ENCODE data around the gene STAB2. TPM values are rescaled to one million over a fixed set of nuclear protein-coding genes. Genes with fewer than 3 reads are reported as not detected.

STAB2 gene, protein sequence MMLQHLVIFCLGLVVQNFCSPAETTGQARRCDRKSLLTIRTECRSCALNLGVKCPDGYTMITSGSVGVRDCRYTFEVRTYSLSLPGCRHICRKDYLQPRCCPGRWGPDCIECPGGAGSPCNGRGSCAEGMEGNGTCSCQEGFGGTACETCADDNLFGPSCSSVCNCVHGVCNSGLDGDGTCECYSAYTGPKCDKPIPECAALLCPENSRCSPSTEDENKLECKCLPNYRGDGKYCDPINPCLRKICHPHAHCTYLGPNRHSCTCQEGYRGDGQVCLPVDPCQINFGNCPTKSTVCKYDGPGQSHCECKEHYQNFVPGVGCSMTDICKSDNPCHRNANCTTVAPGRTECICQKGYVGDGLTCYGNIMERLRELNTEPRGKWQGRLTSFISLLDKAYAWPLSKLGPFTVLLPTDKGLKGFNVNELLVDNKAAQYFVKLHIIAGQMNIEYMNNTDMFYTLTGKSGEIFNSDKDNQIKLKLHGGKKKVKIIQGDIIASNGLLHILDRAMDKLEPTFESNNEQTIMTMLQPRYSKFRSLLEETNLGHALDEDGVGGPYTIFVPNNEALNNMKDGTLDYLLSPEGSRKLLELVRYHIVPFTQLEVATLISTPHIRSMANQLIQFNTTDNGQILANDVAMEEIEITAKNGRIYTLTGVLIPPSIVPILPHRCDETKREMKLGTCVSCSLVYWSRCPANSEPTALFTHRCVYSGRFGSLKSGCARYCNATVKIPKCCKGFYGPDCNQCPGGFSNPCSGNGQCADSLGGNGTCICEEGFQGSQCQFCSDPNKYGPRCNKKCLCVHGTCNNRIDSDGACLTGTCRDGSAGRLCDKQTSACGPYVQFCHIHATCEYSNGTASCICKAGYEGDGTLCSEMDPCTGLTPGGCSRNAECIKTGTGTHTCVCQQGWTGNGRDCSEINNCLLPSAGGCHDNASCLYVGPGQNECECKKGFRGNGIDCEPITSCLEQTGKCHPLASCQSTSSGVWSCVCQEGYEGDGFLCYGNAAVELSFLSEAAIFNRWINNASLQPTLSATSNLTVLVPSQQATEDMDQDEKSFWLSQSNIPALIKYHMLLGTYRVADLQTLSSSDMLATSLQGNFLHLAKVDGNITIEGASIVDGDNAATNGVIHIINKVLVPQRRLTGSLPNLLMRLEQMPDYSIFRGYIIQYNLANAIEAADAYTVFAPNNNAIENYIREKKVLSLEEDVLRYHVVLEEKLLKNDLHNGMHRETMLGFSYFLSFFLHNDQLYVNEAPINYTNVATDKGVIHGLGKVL (N-terminal part only)
- polyA plus RNA-seq (2012; ENCODE audit: insufficient read depth, insufficient read length): not detected

DNA sequence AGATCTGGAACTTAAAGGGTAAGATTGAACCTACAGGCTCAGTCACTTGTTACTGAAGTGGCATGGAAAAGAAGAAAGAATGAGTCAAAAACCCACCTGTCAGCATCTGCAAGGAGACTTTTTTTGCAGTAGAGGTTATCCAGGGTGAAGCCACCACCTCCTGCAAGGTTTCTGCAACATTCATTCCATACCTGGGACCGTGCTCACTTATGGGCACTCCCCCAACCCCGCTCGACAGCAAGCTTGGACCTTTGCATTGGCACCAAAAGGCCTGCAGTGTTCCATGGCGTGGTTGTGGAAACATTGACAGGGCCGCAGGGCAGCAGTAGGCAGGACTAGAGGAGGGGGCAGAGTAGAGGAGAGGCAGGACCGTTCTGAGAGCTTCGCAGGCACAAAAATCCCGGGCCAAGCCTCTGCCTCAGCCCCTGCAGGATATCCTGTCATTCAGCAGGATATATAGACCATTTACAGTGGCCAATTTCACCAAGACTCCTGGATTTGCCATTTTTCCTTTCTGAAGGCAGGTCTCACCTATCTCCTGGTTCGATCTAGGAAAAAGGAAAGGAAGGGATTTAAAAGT is at the start of gene STAB2:
TSS of gene STAB2 (plus strand) at position 483 of the 580 bp plus-strand sequence. CDS start 204 bp downstream, outside the sequence.
- no peak for DNase-seq (ENCODE audit: low read depth, low spot score)
- H3K4me3 ChIP-seq (ENCODE audit: low read length): no peak within 1 kb of the TSS

DNA sequence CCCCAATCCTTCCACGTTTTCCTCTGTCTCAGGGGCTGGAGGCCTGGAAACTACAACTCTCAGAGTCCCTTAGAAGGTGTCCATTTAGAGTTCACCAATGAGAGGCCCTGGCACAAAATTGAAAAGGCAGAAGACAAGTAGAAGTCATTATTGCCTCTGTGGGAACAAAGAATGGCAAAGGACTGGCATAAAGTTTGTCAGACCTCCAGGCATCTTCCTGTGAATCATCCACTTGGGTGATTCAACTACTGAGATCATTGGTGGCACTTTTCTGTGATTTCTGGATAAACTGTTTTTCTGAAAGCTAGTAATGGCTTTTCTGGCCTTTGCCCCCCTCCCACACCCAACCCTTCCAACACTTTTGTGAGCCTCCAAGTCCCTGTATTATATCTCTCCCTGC is 48.7 kb upstream of the STAB2 start:
- DNase-seq (ENCODE audit: low read depth, low spot score): no peak

DNA sequence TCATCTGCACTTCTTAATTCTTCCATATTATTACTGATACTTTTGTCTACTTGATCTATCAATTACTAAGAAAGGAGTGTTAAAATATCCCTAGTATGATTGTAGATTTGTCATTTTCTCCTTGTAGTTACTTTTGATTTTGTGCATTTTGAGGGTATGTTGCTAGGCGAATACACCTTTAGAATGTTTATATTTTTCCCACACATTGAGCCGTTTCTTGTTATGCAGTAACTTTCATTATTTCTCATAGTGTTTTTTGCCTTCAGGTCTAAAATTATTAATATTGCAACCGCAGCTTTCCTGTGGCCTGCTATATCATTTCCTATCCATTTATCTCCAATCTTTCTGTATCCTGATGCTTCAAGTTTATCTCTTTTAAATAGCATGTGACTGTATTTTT is 46.8 kb upstream of the STAB2 start:
- no peak overlapping the region for H3K4me3 ChIP-seq (ENCODE audit: low read length)
- DNase-seq (ENCODE audit: low read depth, low spot score): no peak

More for the DNA sequence above, 48.7 kb upstream of the STAB2 start:
- H3K4me3 ChIP-seq (ENCODE audit: low read length): no peak overlapping the region

DNA sequence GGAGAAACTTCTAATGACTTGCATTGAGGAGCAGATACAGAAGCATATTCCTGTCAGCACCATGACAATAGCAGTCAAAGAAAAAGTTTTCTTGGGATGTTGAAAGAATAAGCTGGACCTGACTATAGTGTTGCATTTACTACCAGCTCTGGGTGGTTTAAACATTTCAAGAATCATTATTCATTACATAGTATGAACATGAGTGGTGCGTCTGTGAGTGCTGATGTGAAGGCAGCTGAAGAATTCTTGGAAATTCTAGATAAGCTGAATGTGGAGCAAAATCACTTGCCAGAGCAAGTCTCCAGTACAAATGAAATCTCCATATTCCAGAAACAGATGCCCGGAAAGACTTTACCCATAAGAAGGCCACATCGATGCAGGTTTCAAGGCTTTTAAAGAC is 45.0 kb upstream of the STAB2 start:
- DNase-seq (ENCODE audit: low read depth, low spot score): no peak
- no peak overlapping the region for H3K4me3 ChIP-seq (ENCODE audit: low read length)

DNA sequence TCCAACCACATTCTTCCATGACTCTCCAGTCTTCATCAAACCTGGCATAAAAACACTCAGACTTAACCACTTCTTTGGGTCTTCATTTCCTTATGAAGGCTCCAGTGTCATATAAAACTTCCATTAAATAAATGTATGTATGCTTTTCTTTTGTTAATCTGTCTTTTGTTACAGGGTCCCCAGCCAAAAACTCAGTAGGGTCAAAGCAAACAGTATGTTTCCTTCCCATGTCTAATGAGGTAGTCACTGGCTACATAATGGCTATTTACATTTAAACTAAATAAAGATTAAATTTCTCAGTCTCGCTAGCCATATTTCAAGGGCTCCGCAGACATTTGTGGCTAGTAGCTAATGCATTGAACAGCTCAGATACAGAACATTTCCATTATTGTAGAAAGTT is 40.1 kb upstream of the STAB2 start:
- DNase-seq (ENCODE audit: low read depth, low spot score): no peak
- H3K4me3 ChIP-seq (ENCODE audit: low read length): no peak overlapping the region

DNA sequence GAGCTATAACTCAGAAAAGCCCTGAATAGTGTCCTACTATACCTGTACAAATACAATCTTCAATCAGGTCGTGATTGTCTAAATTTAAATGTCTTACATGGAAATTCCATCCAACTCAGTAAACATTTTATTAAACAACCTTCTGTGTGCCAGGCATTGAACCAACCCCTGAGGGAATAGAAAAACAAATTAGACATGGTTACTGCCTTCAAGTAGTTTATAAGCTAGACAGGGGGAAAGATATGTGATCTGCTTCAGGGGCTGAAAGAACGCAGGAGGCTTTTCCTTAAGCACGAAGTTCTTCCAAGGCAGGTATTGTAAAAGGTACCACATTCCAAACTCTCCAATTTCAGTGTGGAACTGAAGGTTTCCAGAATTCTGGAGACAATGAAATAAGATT is 39.7 kb upstream of the STAB2 start:
- DNase-seq (ENCODE audit: low read depth, low spot score): no peak
- H3K4me3 ChIP-seq (ENCODE audit: low read length): no peak overlapping the region

DNA sequence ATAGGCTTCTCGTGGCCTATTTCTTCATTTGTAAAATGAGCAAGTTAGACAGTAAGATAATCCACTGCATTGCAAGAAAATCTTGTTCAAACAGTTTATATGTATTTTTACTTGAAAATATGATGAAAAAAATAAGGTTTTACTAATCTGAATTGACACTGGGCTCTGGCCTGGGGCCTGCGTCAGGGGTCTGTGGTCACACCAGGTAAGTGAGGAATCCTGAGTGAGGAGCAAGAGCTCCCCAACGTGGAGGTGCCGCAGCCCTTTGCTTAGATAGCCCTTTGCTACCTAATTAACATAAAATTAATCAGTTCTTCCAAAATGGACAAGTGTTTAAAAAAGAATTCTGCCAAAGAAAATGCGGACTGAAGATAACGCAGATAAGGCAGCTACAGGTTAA is 39.1 kb upstream of the STAB2 start:
- DNase-seq (ENCODE audit: low read depth, low spot score): no peak

DNA sequence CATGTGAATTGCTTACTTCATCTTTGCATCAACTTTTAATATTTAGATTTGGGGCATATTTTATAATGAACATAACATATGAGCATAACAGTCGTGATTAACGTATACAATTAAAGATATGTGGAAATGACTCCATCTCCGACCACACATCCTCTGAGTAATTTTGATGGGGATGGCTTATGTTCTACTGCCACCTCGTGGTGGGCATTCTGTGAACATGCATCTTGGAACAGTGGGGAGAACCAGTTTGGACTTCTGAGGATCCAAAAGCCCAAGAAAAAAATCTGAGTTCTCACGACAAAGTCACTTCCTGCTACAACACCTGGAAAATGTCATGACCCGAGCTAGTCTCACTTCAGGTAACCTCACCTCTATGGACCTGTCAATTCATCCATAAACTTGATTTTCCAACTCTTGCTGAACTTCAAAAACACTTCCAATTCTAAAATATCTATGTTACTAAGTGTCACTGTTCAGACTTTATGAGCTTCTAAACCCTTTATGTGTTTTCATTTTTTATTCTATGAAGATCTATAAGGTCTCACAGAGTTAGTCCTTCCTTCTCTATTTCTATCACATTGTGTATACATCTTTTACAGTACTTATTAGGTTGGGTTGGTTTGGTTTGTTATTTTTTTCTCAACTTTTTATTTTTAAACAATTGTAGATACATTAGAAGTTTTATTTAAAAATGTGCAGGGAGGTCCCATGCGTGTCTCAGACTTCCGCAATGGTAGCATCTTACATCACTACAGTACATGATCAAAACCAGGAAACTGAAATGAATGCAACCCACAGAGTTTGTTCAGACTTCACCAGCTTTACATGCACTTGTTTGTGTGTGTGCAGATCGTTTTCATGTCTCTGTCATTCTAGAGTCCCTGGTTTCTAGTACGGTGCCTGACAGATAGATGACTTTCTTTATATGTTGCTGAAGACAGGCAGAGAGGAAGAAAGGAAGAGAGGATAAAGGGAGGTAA is 38.2 kb upstream of the STAB2 start:
- no peak overlapping the region for H3K4me3 ChIP-seq (ENCODE audit: low read length)
- peak; percentile 58 for DNase-seq (ENCODE audit: low read depth, low spot score)

More for the DNA sequence above, 39.1 kb upstream of the STAB2 start:
- no peak overlapping the region for H3K4me3 ChIP-seq (ENCODE audit: low read length)

DNA sequence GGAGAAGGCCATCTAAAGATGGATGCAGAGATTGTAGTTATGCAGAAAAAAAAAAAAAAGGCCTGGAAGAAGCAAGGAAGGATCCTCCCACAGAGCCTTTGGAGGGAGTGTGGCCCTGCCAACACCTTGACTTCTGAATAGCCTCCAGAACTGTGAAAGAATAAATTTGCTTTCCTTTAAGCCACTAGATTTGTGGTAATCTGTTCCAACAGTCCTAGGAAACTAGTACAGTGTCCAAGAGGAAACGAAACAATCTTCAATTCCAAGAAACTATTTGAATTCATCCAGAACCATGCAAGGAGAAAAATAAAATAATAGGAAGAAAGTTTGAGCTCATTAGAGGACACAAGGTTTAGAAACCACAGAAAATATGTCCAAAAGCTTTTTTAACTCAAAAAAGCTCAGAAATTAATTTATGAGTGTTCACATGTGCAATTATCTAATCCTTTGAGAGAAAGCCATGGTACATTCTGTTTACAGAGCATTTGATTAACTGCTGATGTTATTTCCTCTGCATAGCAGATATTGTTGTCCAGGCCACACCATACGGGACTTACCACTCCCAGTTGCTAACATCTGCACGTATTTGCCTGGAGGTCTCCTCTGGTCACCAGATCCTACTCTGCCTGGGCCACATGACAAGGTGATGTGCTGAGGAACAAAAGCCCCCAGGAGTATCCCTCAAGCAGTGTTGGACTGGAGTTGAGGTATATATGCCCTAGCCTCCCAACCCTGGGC is 30.0 kb upstream of the STAB2 start:
- H3K4me3 ChIP-seq (ENCODE audit: low read length): no peak overlapping the region
- DNase-seq (ENCODE audit: low read depth, low spot score): no peak

DNA sequence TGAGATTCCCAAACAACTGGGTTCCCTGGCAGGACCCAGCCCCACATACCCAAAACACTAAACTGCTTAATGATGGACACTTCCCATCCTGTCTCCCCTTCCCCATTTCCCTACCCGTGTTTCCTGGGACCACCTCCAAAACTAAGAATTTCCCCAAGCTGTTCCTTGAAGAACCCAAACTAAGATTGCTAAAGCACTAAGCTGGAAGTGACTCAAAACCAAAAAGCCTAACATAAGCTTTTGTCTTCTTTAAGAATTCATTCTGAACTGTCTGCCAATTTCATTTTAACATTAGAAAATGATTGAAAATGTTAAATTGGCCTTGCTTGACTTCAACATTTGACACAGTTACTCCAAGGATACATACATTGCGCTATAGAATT is 29.5 kb upstream of the STAB2 start:
- no peak for DNase-seq (ENCODE audit: low read depth, low spot score)

DNA sequence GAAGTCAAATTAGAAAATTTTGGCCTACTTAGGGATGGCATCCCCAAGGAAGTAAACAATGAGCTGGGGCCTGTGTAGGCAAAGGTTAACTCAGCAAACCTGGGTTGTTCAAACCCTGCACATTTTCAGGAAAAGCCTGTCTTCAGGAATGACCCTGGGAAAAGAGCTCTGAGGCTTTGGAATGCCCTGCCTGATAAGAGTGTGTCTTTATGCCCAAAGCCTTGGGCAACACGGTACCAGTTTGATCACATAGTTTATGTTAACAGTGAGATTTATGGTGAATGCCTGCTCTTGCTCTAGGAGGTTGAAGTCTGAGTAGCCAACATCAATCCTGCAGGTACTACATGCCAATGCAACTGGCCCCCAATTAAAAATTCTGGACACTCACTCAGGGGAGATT is 28.2 kb upstream of the STAB2 start:
- H3K4me3 ChIP-seq (ENCODE audit: low read length): no peak overlapping the region
- DNase-seq (ENCODE audit: low read depth, low spot score): no peak

More for the DNA sequence above, 29.5 kb upstream of the STAB2 start:
- no peak overlapping the region for H3K4me3 ChIP-seq (ENCODE audit: low read length)

DNA sequence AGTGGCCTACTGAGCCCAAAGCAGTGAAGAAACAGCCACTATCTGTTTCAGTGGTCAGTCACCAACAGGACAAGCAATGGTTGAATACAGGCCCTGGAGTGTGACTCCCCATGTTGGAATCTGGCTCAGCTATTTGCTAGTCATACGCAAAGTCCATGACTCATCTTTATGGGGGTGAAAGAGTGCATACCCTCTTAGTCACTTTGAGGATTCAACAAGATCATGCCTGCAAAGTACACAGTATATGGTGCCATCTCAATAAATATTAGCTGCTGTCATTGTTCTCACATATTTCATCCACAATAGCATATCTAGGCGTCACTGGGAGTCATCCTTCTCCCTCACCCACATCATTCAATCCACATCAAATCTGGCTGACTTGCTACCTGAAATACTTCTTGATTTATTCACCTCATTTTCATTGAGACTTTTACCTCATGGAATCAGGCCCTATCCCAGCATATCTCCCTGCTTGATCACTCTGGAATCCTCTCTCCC is 26.4 kb upstream of the STAB2 start:
- no peak for DNase-seq (ENCODE audit: low read depth, low spot score)
- no peak overlapping the region for H3K4me3 ChIP-seq (ENCODE audit: low read length)

DNA sequence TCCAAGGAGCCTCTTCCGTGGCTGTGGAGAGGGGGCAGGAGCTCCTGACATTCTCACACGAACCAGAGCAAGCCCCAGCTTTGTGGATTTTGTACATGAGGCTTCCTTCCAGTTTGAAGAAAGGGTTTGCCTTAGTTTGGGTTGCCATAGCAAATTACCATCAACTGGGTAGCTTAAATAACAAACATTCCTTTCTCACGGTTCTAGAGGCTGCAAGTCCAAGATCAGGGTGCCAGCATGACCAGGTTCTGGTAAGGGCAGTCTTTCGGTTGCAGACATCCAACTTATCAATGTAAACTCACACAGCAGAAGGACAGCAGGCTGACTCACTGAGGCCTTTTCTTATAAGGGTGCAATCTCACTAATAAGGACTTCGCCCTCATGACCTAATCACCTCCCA is 25.9 kb upstream of the STAB2 start:
- DNase-seq (ENCODE audit: low read depth, low spot score): no peak
- no peak overlapping the region for H3K4me3 ChIP-seq (ENCODE audit: low read length)

DNA sequence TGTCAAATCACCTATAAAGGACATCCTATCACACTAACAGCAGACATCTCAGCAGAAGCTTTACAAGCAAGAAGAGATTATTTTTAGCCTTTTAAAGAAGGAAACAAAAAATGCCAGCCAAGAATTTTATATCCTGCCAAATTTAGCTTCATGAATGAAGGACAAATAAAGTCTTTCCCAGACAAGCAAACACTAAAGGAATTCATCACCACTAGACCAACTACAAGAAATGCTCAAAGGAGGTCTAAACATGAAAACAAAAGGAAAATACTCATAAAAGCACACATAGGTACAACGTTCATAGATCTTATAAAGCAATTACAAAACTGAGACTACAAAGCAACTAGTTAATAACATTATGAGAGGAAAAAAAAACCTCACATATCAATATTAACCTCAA is 20.7 kb upstream of the STAB2 start:
- DNase-seq (ENCODE audit: low read depth, low spot score): no peak
- H3K4me3 ChIP-seq (ENCODE audit: low read length): no peak overlapping the region

DNA sequence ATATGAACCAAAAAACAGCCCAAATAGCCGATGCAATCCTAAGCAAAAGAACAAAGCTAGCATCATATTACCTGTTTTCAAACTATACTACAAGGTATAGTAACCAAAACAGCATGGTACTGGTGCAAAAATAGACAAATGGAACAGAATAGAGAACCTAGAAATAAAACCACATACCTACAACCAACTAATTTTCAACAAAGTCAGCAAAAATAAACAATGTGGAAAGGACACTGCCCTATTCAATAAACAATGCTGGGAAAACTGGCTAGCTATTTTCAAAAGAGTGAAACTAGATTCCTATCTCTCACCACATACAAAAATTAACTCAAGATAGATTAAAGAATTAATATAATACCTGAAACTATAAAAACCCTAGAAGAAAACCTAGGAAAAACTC is 17.8 kb upstream of the STAB2 start:
- no peak overlapping the region for H3K4me3 ChIP-seq (ENCODE audit: low read length)
- DNase-seq (ENCODE audit: low read depth, low spot score): no peak

DNA sequence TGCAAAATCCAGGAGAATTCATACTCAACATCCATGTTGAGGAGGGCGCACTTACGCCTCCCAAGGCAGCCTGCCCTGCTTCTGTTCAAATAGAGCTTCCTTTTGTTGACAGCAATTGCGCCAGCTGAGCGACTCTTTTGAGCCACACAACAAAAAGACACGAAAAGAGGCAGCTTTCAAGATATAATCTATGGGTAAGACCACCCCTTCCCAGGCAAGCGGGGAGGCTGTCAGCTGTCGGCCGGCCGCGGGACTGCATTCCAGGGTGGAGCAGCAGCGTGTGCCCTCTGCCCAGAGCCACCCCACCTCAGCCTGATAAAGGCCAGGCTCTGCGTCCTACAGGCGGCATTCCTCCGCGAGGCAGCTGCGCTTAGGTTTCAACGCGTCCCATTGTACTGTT is 15.8 kb upstream of the STAB2 start:
- H3K4me3 ChIP-seq (ENCODE audit: low read length): no peak overlapping the region
- no peak for DNase-seq (ENCODE audit: low read depth, low spot score)

All from Jurkat, Clone E6-1 (cell line).